T-helper 2 cell treated with Interferon-gamma antibody and Interleukin-4, amounts not matched to agents 100 ng/mL and 5 ng/mL, for 36 hours (primary cell): Measurements from ENCODE around the gene OLR1. TPM values are rescaled to one million over a fixed set of nuclear protein-coding genes. Genes with fewer than 3 reads are reported as not detected.
"Not testable (repeated sequence)": the region's sequence is repeated elsewhere in the genome, so short reads cannot be mapped to it uniquely, and the experiment has no call there.

Source experiments
- intact Hi-C: fragments of 100-400 bp; cut with micrococcal nuclease; formaldehyde crosslinking; loops from one replicate; pipeline ENCODE4 v1.15.1; 2023
- total RNA-seq: library from RNA; stranded (reverse); gene quantifications from 2 replicates; pipeline ENCODE4 v1.2.3, GENCODE V29; 2022

OLR1 gene
- total RNA-seq, result not detected in 2 replicates

GRCh38 chr12:10171973-10172728 lies at the start of gene OLR1:
Gene OLR1, minus strand, starts transcription at chr12:10172132. Its CDS starts 55 bp downstream, at chr12:10172077.
- intact Hi-C loops, result no loop called here

GRCh38 chr12:10220398-10221077 lies 48.6 kb upstream of the OLR1 start:
- intact Hi-C loops, result no loop called here

GRCh38 chr12:10218021-10218420 lies 46.1 kb upstream of the OLR1 start:
- intact Hi-C loops, result loop anchor here (10.0 kb wide), 2 partner anchors 273 to 423 kb away; no protein-coding TSS in a partner anchor

DNA sequence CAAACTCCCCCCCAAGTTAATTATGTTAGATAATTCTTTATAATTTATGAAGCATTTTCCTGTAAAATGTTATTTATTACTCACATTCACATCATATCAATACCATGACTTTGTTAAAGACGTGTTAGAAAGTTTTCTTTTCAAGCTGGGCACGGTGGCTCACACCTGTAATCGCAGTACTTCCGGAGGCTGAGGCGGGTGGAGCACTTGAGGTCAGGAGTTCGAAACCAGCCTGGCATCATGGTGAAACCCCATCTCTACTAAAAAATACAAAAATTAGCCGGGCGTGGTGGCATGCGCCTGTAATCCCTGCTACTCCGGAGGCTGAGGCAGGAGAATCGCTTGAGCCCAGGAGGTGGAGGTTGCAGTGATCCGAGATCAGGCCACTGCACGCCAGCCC lies 44.0 kb upstream of the OLR1 start:
- intact Hi-C loops, result loop anchor here (10.0 kb wide), 2 partner anchors 271 to 421 kb away; no protein-coding TSS in a partner anchor

- intact Hi-C loops, result loop anchor here (10.0 kb wide), 2 partner anchors 271 to 421 kb away; no protein-coding TSS in a partner anchor
Observed at GRCh38 chr12:10215436-10215835, 43.5 kb upstream of the OLR1 start.

- intact Hi-C loops, result loop anchor here (5.0 to 10.0 kb wide), 5 partner anchors 147 to 957 kb away; partner anchors contain the start of genes CLEC2B and SMIM10L1
Observed at GRCh38 chr12:10214895-10215267, 42.9 kb upstream of the OLR1 start.

GRCh38 chr12:10214136-10214894 lies 42.4 kb upstream of the OLR1 start:
- intact Hi-C loops, result loop anchor here (5.0 to 10.0 kb wide), 5 partner anchors 148 to 958 kb away; partner anchors contain the start of genes CLEC2B and SMIM10L1

DNA sequence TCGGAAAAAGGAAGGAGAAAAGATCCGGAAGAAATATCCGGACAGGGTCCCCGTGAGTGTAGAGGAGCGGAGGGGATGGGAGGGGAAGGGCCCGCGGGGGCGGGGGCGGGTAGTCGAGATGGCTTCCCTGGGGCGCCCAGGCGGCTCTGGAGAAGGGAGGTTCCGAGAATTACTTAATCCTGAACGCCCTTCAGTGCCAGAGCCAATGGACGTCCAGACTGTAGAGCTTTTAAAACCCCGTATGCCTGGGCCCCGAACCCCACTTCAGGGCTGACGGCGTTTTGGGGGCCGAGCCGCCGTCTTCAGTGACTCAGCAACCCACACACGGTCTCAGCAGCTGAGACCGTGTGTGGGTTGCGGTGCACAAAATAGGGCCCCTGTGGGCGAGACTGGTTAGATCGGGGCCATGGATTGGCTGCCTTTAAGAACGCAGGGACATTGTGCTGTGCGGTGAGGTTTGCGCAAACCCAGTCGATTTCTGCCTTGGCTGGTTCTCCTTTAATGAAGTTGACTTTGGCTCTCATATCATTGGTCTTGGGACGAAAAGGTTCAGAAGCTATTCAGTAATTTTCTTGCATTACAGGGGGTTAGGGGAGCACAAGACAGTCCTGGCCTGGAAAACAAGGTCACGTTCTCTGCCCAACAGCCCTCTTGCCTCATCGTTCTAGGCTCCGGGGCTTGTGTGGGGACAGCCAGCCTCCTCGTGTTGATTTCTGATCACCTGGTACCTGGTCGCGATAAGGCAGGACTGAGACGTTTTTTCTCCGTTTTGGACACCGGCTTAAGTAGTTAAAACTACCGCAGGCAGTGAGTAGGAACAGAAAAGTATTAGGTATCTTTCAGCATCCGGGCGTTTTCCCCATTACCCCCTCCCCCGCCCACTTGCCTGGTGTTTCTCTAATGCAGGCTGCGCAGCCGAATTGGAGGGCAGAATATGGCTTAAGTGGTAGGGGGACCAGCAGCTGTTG lies 41.5 kb upstream of the OLR1 start:
- intact Hi-C loops, result loop anchor here (2.0 to 10.0 kb wide), 7 partner anchors 149 to 959 kb away; partner anchors contain the start of genes CLEC2B, MAGOHB, SMIM10L1 and YBX3

- intact Hi-C loops, result loop anchor here (2.0 to 10.0 kb wide), 7 partner anchors 150 to 960 kb away; partner anchors contain the start of genes CLEC2B, MAGOHB, SMIM10L1 and YBX3
Observed at GRCh38 chr12:10212739-10213131, 40.8 kb upstream of the OLR1 start, which contains the start of gene GABARAPL1. Gene GABARAPL1, plus strand, starts transcription at chr12:10212877. Its CDS starts 253 bp downstream, at chr12:10213130.

GRCh38 chr12:10211940-10212738 lies 40.2 kb upstream of the OLR1 start:
- intact Hi-C loops, result loop anchor here (2.0 to 10.0 kb wide), 7 partner anchors 150 to 960 kb away; partner anchors contain the start of genes CLEC2B, MAGOHB, SMIM10L1 and YBX3

- intact Hi-C loops, result loop anchor here (5.0 to 10.0 kb wide), 5 partner anchors 151 to 961 kb away; partner anchors contain the start of genes CLEC2B and SMIM10L1
Observed at GRCh38 chr12:10211101-10211939, 39.4 kb upstream of the OLR1 start.

DNA sequence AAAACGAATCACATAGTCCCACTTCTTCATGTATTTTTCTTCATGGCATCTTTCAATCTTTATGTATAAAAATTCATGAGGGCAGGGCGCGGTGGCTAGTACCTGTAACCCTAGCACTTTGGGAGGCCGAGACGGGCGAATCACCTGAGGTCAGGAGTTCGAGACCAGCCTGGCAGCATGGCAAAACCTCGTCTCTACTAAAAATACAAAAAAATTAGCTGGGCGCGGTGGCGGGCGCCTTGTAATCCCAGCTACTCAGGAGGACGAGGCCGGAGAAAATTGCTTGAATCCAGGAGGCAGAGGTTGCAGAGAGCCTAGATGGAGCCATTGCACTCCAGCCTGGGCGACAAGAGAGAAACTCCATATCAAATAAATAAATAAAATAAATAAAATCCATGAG lies 38.3 kb upstream of the OLR1 start:
- intact Hi-C loops, result loop anchor here (5.0 to 10.0 kb wide), 5 partner anchors 152 to 962 kb away; partner anchors contain the start of genes CLEC2B and SMIM10L1

GRCh38 chr12:10207136-10207535 lies 35.2 kb upstream of the OLR1 start:
- intact Hi-C loops, result no loop called here

DNA sequence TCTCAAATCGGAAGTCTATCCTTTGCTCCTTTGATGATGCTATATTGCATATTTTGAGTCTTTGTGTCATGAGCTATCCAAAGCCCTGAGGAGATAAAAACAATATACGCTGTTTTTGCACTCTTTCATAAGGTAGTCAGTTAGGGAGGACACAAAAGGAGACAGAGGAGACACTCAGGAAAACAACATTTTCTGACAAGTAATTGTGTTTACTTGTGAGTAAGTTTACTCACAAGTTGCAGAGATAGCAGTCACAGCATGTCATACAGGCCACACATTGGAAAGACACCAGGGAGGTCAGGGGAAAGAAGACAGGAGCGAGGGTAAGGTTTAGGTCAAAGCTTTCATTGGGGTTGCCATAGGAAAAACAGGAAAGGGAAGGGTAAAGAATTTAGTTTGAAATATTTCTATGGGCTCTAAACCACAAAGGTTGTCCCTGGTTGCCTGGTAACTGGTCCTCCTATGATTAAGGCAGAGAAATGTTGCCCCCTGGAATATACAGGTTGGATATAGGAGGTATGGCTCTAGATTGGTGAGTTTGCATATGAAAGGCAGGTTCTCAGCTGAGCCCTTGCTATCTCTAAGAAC lies 33.4 kb upstream of the OLR1 start:
- intact Hi-C loops, result no loop called here

GRCh38 chr12:10204495-10204894 lies 32.6 kb upstream of the OLR1 start:
- intact Hi-C loops, result not testable (repeated sequence)

DNA sequence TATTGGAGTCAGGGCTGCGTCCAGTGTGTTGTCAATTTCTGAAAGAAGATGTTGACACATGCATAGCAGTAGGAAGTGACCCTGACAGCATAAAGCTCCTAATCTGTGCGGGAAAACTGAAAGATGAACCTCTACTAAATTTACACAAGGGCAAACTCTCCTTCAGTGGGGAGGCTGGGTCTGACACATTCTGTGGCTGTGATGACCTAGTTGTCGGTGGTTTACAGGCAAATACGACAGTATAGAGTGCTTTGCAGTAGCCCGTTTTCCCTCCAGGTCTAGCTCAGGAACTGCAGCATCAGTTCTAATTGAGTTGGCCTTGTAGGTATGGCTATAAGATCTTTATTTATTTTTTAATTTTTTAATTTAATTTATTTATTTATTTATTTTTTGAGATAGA lies 25.9 kb upstream of the OLR1 start:
- intact Hi-C loops, result no loop called here

DNA sequence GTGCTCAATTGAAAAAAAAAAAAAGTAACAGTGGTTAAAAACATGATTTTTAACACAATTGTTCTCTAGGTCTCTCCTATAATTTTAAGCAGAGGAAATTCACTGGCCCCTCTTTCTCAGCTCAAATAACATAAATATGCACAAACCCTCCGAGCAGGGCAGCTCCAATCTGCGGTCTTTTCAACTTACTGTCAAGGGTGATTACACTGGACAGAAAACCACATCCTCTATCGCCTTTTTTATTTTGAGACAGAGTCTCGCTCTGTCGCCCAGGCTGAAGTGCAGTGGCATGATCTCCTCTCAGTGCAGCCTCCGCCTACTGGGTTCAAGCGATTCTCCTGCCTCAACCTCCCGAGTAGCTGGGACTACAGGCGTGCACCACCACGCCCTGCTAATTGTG lies 24.3 kb upstream of the OLR1 start:
- intact Hi-C loops, result no loop called here
